HG03571 (cell line): ENCODE results near the gene ANXA8L1.
"Not testable (repeated sequence)": the region's sequence is repeated elsewhere in the genome, so short reads cannot be mapped to it uniquely, and the experiment has no call there.

Experiments used
- ATAC-seq: cut with Tn5 transposase; IDR thresholded peaks from one replicate; pipeline ENCODE4 v1.9.1; 2021; ENCODE audit not compliant: unreplicated experiment

Gene ANXA8L1

GRCh38 chr10:46396441-46397279 lies 21.1 kb downstream of the ANXA8L1 start:
- not testable (repeated sequence) for ATAC-seq

- ATAC-seq: not testable (repeated sequence)
Observed at GRCh38 chr10:46397767-46398166, 22.2 kb downstream of the ANXA8L1 start.

- not testable (repeated sequence) for ATAC-seq
Observed at GRCh38 chr10:46398212-46398886, 22.8 kb downstream of the ANXA8L1 start.

GRCh38 chr10:46409556-46409955 lies 34.0 kb downstream of the ANXA8L1 start:
- not testable (repeated sequence) for ATAC-seq

DNA sequence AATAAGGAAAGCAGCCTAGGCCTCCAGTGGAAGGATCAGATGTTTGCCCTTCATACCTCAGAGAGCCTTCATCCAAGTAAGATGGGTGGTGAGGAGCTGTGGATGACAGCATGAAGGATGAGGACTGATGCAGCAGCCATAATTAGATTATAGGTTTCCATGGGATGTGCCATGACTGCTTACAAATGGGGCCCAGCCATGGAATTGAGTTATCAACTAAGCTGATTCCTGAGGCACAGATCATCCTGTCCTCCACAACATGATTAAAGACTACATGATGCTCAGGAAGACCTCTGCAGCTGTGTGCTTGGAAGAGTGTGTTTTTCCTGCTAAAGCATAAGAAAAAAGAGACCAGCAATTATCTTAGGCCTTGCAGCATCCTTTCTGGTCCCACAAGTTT lies 35.5 kb downstream of the ANXA8L1 start:
- ATAC-seq: not testable (repeated sequence)

DNA sequence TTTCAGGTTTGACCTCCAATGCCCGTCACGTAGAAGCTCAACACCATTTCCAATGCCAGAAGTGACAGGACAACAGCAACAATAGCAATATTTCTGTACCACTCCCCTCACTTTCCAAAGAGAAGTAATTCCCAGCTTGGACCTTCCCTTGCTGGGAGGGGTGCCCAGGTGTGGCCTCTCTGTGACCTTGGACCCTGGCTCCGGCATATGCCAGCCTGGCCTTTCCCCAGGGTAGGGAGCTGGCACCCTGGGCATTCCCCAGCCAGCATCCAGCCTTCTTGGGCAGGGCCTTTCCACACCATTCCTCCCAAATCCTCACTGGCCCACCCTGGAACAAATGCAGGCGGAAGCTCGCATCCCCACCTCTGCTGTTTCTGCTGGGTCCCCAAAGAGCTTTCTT lies 37.1 kb downstream of the ANXA8L1 start:
- ATAC-seq: not testable (repeated sequence)

GRCh38 chr10:46415291-46415690 lies 39.7 kb downstream of the ANXA8L1 start:
- ATAC-seq: not testable (repeated sequence)

- not testable (repeated sequence) for ATAC-seq
Observed at GRCh38 chr10:46418283-46418682, 42.7 kb downstream of the ANXA8L1 start.

DNA sequence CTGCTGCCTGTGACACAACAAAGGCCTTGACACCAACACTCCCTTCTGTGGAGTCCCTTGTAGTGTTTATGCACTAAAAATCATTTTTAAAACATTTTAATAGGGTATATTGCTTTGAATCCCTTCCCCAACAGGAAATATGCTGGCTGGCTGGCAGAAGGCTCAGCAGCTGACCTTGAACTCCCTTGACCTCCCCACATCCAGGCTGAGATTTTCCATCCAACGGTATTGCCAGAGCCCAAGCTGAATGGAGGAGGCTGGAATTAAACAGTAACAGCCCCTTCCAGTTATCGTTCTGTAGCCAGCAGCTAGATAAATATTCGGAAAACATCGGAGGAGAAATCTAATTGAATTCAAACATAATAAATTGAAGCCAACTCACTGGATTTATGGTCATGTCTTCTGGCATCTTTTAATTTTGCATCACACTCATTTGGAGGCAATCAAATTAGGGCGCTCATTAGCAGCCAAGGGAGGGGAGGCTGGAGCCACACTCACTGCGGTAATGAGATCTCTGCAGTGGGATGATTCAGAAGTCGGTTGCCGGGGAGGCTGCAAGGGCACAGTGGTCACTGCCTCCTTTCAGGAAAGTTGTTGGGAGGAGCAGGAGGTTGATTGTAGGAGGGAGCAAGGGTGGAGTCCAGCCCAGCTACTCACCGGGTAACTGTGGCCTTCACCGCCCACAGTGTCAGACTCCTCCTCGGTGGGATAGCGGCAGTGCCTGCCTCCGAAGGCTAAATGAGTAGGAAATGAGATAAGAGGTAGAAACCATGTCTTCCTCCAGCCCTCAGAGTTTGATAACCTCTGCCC lies 44.2 kb downstream of the ANXA8L1 start:
- ATAC-seq: not testable (repeated sequence)

- not testable (repeated sequence) for ATAC-seq
Observed at GRCh38 chr10:46423550-46423949, 48.0 kb downstream of the ANXA8L1 start.

DNA sequence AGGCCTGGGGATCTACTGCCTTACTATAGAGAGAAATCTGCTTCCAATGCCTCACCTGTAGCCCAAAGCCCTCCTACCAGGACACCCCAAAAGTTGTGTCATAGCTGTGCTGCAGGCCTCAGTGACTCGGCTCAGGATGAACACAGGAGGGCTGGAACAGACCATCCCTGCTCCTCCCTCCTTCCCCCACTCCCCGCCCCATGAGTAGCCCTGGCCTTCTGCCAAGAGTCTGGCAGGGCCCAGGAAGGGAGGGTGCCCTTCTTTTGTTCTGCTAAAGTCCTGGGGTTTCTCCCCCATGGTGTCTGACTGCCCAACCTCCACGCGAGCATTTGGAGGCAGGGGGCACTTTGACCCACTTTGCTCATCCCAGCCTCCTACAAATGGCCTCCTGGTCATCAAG lies 65.4 kb downstream of the ANXA8L1 start:
- ATAC-seq: not testable (repeated sequence)
